Activated T-helper 1 cell treated with anti-CD3 and anti-CD28 coated beads, Interleukin-12 subunit alpha, Interleukin-12 subunit beta, Interleukin-2, Interleukin-4 antibody, amounts not matched to agents 30 ng/mL and 10 ng/mL and 1 ng/mL, durations not matched to agents 14 hours and 24 hours and 36 hours (primary cell): ENCODE results near the gene LRRN3. TPM values are rescaled to one million over a fixed set of nuclear protein-coding genes. Genes with fewer than 3 reads are reported as not detected.

Source experiments
- DNase-seq: peaks from one replicate; pipeline ENCODE4 v3.0.0; 2021; ENCODE audit warnings: low spot score
- H3K27ac Mint-ChIP-seq: one replicate; pipeline ENCODE4 v1.8.0; 2021; ENCODE audit warnings: mild to moderate bottlenecking, mixed read lengths
- H3K27me3 Mint-ChIP-seq: one replicate; pipeline ENCODE4 v1.8.0; 2022; ENCODE audit warnings: mild to moderate bottlenecking, moderate library complexity, mixed read lengths; ENCODE audit not compliant: insufficient read depth
- H3K36me3 Mint-ChIP-seq: one replicate; pipeline ENCODE4 v1.8.0; 2021; ENCODE audit warnings: low read depth, mixed read lengths
- H3K4me1 Mint-ChIP-seq: one replicate; pipeline ENCODE4 v1.8.0; 2021; ENCODE audit warnings: low read depth, mixed read lengths
- H3K4me3 Mint-ChIP-seq: one replicate; pipeline ENCODE4 v1.8.0; 2021; ENCODE audit warnings: mild to moderate bottlenecking, moderate library complexity, mixed read lengths
- H3K9me3 Mint-ChIP-seq: one replicate; pipeline ENCODE4 v1.8.0; 2021; ENCODE audit warnings: mixed read lengths
- intact Hi-C: fragments of 100-400 bp; cut with micrococcal nuclease; formaldehyde crosslinking; loops from one replicate; pipeline ENCODE4 v1.15.1; 2024
- total RNA-seq: library from RNA; stranded (reverse); gene quantifications from 2 replicates; pipeline ENCODE4 v1.2.3, GENCODE V29; 2022

LRRN3 gene
- total RNA-seq, 1 donor from 2014 or later, result 57.3 TPM

- peaks cover 55% of the 10 kb centered on the region for H3K36me3 Mint-ChIP-seq
- no peak overlapping the region for H3K27ac Mint-ChIP-seq
Measured at GRCh38 chr7:111115966-111116365, 25.0 kb downstream of the LRRN3 start.

DNA sequence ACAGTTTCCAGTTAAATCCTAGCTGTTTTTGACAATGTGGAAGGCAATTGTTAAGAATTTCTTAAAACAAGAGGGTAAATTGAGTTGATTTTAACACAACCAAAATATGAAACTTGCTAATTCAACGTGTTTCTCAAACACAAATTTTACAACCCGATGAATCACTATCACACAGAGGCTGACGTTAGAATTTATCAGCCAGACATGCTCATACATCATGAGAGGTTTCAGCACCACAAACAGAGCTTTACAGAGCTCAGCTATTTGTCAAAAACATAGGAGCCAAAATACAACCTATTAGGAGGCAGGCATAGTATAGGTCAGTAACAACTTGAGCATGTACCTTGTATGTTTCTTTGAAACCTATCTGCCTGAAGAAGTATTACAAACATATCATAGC lies 36.1 kb downstream of the LRRN3 start:
- intact Hi-C loops, result no loop called here
- Mint-ChIP-seq H3K9me3 (no peaks in the 10 kb centered on the region), H3K36me3 (peaks cover 28% of the 10 kb centered on the region), H3K27me3 (no peaks in the 10 kb centered on the region), H3K4me3 (no peak overlapping the region), H3K27ac (no peak overlapping the region), H3K4me1 (peaks cover 6% of the 10 kb centered on the region)
- no peak for DNase-seq

More at GRCh38 chr7:111115966-111116365, 25.0 kb downstream of the LRRN3 start:
- peaks cover 41% of the 10 kb centered on the region for H3K4me1 Mint-ChIP-seq
- no peak overlapping the region for H3K4me3 Mint-ChIP-seq
- peaks cover 10% of the 10 kb centered on the region for H3K9me3 Mint-ChIP-seq
- DNase-seq, result no peak
- H3K27me3 Mint-ChIP-seq, result no peaks in the 10 kb centered on the region
- intact Hi-C loops, result loop anchor here (10.0 kb wide), 1 partner anchor 1089 kb away; the partner anchor contains the start of genes DOCK4 and ZNF277

GRCh38 chr7:111129435-111129834 lies 38.5 kb downstream of the LRRN3 start:
- H3K27me3 Mint-ChIP-seq, result peaks cover 4% of the 10 kb centered on the region
- DNase-seq, result no peak
- H3K4me1 Mint-ChIP-seq, result peaks cover 5% of the 10 kb centered on the region
- H3K36me3 Mint-ChIP-seq, result peaks cover 11% of the 10 kb centered on the region
- no peaks in the 10 kb centered on the region for H3K9me3 Mint-ChIP-seq
- H3K27ac Mint-ChIP-seq, result no peak overlapping the region
- H3K4me3 Mint-ChIP-seq, result no peak overlapping the region
- intact Hi-C loops, result no loop called here

GRCh38 chr7:111132833-111133232 lies 41.9 kb downstream of the LRRN3 start:
- intact Hi-C loops, result no loop called here
- peaks cover 4% of the 10 kb centered on the region for H3K27me3 Mint-ChIP-seq
- no peak overlapping the region for H3K27ac Mint-ChIP-seq
- DNase-seq, result no peak
- peaks cover 3% of the 10 kb centered on the region for H3K36me3 Mint-ChIP-seq
- no peaks in the 10 kb centered on the region for H3K9me3 Mint-ChIP-seq
- peaks cover 8% of the 10 kb centered on the region for H3K4me1 Mint-ChIP-seq
- H3K4me3 Mint-ChIP-seq, result no peak overlapping the region

DNA sequence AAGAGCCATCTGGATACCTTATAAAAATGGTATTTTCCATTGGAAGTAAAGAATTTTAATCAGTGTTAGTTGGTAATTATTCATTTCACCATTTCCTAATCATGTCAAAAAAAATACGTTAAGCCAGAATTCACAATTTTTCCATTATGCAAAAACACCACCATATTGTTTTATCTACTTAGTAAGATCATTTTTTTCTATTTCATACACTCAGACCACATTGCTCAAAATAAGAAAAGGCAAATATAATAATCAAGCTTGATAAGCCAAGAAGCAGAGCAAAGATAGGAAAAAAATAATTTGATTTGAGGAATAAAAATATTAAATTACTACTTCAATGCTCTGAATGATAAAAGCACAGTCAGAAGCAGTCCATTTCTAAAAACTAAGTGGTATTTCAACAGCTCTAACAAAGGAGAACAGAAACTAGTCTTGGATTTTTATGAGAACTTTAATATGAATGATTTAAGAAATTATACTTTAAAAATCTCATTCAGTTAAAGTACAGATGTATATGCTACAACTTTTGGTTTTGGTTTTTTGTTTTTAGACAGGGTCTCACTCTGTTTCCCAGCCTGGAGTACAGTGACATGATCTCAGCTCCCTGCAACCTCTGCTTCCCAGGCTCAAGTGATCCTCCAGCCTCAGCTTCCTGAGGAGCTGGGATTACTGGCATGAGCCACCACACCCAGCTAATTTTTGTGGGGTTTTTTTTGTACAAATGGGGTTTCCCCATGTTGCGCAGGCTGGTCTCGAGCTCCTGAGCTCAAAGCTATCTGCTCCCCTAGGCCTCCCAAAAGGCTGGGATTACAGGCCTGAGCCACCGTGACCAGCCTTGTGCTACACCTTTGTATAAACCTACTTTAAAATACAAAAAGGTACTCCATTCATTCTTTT lies 46.6 kb downstream of the LRRN3 start:
- peak overlapping the region; percentile 53 for H3K4me3 Mint-ChIP-seq
- H3K4me1 Mint-ChIP-seq, result peaks cover 35% of the 10 kb centered on the region
- no peaks in the 10 kb centered on the region for H3K9me3 Mint-ChIP-seq
- intact Hi-C loops, result loop anchor here (1.0 to 5.0 kb wide), 8 partner anchors 24 to 425 kb away; partner anchors contain the start of gene IMMP2L
- H3K36me3 Mint-ChIP-seq, result peaks cover 5% of the 10 kb centered on the region
- peaks cover 4% of the 10 kb centered on the region for H3K27me3 Mint-ChIP-seq
- DNase-seq, result peak; percentile 10
- H3K27ac Mint-ChIP-seq, result peak overlapping the region; percentile 96

DNA sequence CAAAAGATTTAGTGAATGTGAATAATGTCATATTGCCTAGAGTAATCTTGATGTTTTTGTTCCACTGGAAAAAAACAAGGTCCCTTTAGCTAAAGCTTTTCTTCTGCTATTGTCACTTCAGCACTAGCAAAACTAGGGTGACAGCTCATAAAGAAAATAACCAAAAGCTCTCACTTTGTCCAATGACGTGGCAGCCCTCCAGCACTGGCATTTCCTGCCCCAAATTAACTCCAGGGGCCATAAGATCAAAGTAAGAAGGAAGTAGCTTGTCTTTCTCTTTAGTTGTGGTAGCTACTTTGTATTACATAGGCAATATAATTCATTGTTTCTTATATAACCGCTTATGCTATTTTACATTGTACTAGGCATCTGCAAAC lies 47.3 kb downstream of the LRRN3 start:
- H3K36me3 Mint-ChIP-seq, result peaks cover 4% of the 10 kb centered on the region
- intact Hi-C loops, result loop anchor here (1.0 to 5.0 kb wide), 8 partner anchors 25 to 424 kb away; partner anchors contain the start of gene IMMP2L
- no peaks in the 10 kb centered on the region for H3K9me3 Mint-ChIP-seq
- DNase-seq, result peak; percentile 61
- peaks cover 4% of the 10 kb centered on the region for H3K27me3 Mint-ChIP-seq
- H3K27ac Mint-ChIP-seq, result peak overlapping the region; percentile 96
- H3K4me3 Mint-ChIP-seq, result peak overlapping the region; percentile 53
- peaks cover 35% of the 10 kb centered on the region for H3K4me1 Mint-ChIP-seq

DNA sequence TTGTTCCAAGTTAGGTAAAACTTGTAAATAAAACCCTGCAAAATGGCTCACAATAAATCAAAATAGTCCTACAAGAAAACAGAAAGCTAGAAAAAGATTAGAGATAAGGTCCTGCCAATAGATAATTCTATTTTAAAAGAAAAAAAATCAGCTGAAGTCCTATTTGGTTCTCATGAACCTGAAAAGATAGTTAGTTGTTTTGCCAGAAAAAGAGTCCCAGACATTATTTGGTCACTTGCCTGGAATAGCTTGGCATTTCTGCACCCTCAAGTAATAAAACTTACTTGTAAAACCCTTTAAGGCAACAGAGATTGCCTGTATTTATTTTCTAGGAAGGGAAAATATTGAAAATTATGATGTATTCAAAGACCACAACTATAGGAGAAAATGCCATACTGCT lies 47.7 kb downstream of the LRRN3 start:
- Mint-ChIP-seq H3K36me3 (peaks cover 4% of the 10 kb centered on the region), H3K4me1 (peaks cover 35% of the 10 kb centered on the region), H3K27me3 (peaks cover 4% of the 10 kb centered on the region), H3K27ac (peak overlapping the region; percentile 96), H3K9me3 (no peaks in the 10 kb centered on the region), H3K4me3 (no peak overlapping the region)
- intact Hi-C loops, result loop anchor here (1.0 to 5.0 kb wide), 8 partner anchors 25 to 424 kb away; partner anchors contain the start of gene IMMP2L
- no peak for DNase-seq

DNA sequence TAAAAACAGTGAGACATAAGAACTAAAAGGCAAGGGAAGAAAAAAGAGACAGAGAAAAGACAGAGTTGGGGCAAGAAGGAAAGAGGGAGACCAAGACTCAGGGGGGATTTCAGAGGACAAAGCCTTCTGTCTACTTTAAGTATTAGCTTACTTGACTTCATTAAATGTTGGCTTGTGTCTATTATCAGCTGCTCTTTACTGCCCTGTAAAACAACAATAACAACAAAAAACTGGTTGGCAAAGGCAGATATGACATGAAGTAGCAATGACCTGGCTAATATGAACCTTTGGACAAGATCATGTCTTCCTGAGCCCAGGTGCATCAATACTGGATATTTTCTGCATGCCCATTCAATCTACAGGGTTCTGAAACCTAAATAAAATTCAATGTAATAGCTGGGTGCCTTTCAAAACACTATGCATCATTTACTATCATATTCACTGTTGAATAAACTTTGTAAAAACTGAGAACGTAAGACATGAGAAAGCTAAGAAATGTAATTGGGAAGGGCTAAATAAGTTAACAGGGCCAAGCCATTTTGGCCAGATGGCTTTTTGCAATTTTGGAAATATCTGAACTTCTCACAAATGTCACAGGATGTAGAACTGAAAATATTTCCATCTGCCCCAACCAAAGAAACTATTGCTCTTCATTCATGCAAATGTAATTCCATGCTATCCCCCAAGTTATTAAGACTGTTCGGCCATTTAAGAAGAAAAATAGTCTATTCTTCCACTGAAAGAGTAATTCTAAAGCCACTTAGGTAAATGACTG lies 49.4 kb downstream of the LRRN3 start:
- peaks cover 4% of the 10 kb centered on the region for H3K36me3 Mint-ChIP-seq
- H3K4me1 Mint-ChIP-seq, result peaks cover 35% of the 10 kb centered on the region
- no peak overlapping the region for H3K4me3 Mint-ChIP-seq
- no peaks in the 10 kb centered on the region for H3K27me3 Mint-ChIP-seq
- no peak for DNase-seq
- intact Hi-C loops, result loop anchor here (2.0 kb wide), 1 partner anchor 19 kb away; no protein-coding TSS in a partner anchor
- no peaks in the 10 kb centered on the region for H3K9me3 Mint-ChIP-seq
- H3K27ac Mint-ChIP-seq, result no peak overlapping the region

GRCh38 chr7:111145472-111145871 lies 54.5 kb downstream of the LRRN3 start:
- intact Hi-C loops, result no loop called here
- DNase-seq, result no peak
- Mint-ChIP-seq H3K27me3 (no peaks in the 10 kb centered on the region), H3K4me1 (peaks cover 10% of the 10 kb centered on the region), H3K4me3 (no peak overlapping the region), H3K27ac (no peak overlapping the region), H3K36me3 (no peaks in the 10 kb centered on the region), H3K9me3 (no peaks in the 10 kb centered on the region)

- no peaks in the 10 kb centered on the region for H3K36me3 Mint-ChIP-seq
- no peaks in the 10 kb centered on the region for H3K9me3 Mint-ChIP-seq
- intact Hi-C loops, result no loop called here
- DNase-seq, result no peak
- H3K4me3 Mint-ChIP-seq, result no peak overlapping the region
- no peak overlapping the region for H3K27ac Mint-ChIP-seq
- peaks cover 6% of the 10 kb centered on the region for H3K4me1 Mint-ChIP-seq
- no peaks in the 10 kb centered on the region for H3K27me3 Mint-ChIP-seq
Measured at GRCh38 chr7:111146136-111146535, 55.2 kb downstream of the LRRN3 start.

- DNase-seq, result no peak
- H3K9me3 Mint-ChIP-seq, result no peaks in the 10 kb centered on the region
- H3K4me3 Mint-ChIP-seq, result no peak overlapping the region
- no peaks in the 10 kb centered on the region for H3K27me3 Mint-ChIP-seq
- intact Hi-C loops, result no loop called here
- no peaks in the 10 kb centered on the region for H3K36me3 Mint-ChIP-seq
- H3K27ac Mint-ChIP-seq, result no peak overlapping the region
- peaks cover 6% of the 10 kb centered on the region for H3K4me1 Mint-ChIP-seq
Measured at GRCh38 chr7:111147708-111148533, 57.0 kb downstream of the LRRN3 start.

- H3K36me3 Mint-ChIP-seq, result no peaks in the 10 kb centered on the region
- intact Hi-C loops, result no loop called here
- no peak overlapping the region for H3K4me3 Mint-ChIP-seq
- no peaks in the 10 kb centered on the region for H3K27me3 Mint-ChIP-seq
- H3K4me1 Mint-ChIP-seq, result peaks cover 6% of the 10 kb centered on the region
- DNase-seq, result no peak
- no peaks in the 10 kb centered on the region for H3K9me3 Mint-ChIP-seq
- H3K27ac Mint-ChIP-seq, result no peak overlapping the region
Measured at GRCh38 chr7:111150709-111151108, 59.8 kb downstream of the LRRN3 start.
